ENCODE data around the gene PHACTR1.

- TF ChIP-seq EZH2 (IDR thresholded peaks at IDR 0.05; ENCODE audit: borderline replicate concordance, low read length) (no peak), CTCF (conservative IDR thresholded peaks at IDR 0.05 in 1 of 2, IDR thresholded peaks at IDR 0.05 in 1 of 2; ENCODE audit: extremely low read depth in 1 of 2, insufficient read depth in 1 of 2, low read depth in 1 of 2, low read length in 2 of 2) (no peak)
These were observed 459.2 kb downstream of the PHACTR1 start for GRCh38 chr6:13175759-13176158.
